Sigmoid colon (tissue), 4 donors: ENCODE measurements around the gene TBXA2R.

Experiments
- CTCF ChIP-seq, 4 experiments: fragments of 450-650 bp in 3 of 4; fragments of 200-600 bp in 1 of 4; IDR thresholded peaks; one replicate each; pipeline ENCODE4 v1.5.1; 2016 to 2019; ENCODE audit warnings: antibody characterized with exemption in 4 of 4, mild to moderate bottlenecking in 3 of 4, moderate library complexity in 2 of 4
- EP300 ChIP-seq, 4 donors: sonication (generic); formaldehyde crosslinking; IDR thresholded peaks; one replicate each; pipeline ENCODE4 v1.6.1; 2017; ENCODE audit warnings: antibody characterized with exemption in 4 of 4
- POLR2A ChIP-seq, 2 donors: fragments of 450-650 bp; IDR thresholded peaks; one replicate each; pipeline ENCODE4 v1.6.1; 2016; ENCODE audit warnings: antibody characterized with exemption in 2 of 2, mild to moderate bottlenecking in 2 of 2, moderate library complexity in 2 of 2

- TF ChIP-seq CTCF (IDR thresholded peaks at IDR 0.05) = no peak
- TF ChIP-seq POLR2A (IDR thresholded peaks at IDR 0.05) = no peak
- no peak for TF ChIP-seq EP300 (IDR thresholded peaks at IDR 0.05)
These were observed 21.2 kb downstream of the TBXA2R start, which contains the start of gene GIPC3 for GRCh38 chr19:3585301-3586126.
